Small intestine (tissue), 7 donors: ENCODE data around the gene RAD51B. TPM values are rescaled to one million over a fixed set of nuclear protein-coding genes. Genes with fewer than 3 reads are reported as not detected.

Source experiments
- DNase-seq, 2 donors: peaks; one replicate each; pipeline versions ENCODE4 v3.0.0 to v3.0.0-alpha.2; 2013
- FAIRE-seq: peaks from 2 replicates; lab custom pipeline; 2012; peaks lifted over from hg19 to GRCh38; lab: Jason Lieb, UNC
- H3K27ac ChIP-seq, 3 donors: one replicate each; pipeline ENCODE4 v1.5.1; 2013; ENCODE audit warnings: low read length in 2 of 3, mild to moderate bottlenecking in 2 of 3, control low read depth in 1 of 3, inconsistent platforms in 1 of 3, low read depth in 1 of 3, moderate library complexity in 1 of 3
- H3K27me3 ChIP-seq, 3 donors: one replicate each; pipeline ENCODE4 v1.6.1; 2013; ENCODE audit warnings: low read length in 3 of 3, inconsistent platforms in 1 of 3; ENCODE audit not compliant: control insufficient read depth in 3 of 3, insufficient read depth in 3 of 3
- H3K36me3 ChIP-seq, 3 donors: one replicate each; pipeline ENCODE4 v1.6.1; 2013; ENCODE audit warnings: low read length in 3 of 3, inconsistent platforms in 1 of 3, low read depth in 1 of 3, mild to moderate bottlenecking in 1 of 3, moderate library complexity in 1 of 3; ENCODE audit not compliant: control insufficient read depth in 3 of 3, insufficient read depth in 2 of 3
- H3K4me1 ChIP-seq, 3 donors: one replicate each; pipeline ENCODE4 v1.6.1; 2013; ENCODE audit warnings: low read length in 2 of 3, inconsistent platforms in 1 of 3, low read depth in 1 of 3, mild to moderate bottlenecking in 1 of 3, moderate library complexity in 1 of 3; ENCODE audit not compliant: control insufficient read depth in 3 of 3, insufficient read depth in 2 of 3
- H3K4me3 ChIP-seq, 3 donors: one replicate each; pipeline ENCODE4 v1.5.1; 2013; ENCODE audit warnings: low read length in 3 of 3, control low read depth in 1 of 3, inconsistent platforms in 1 of 3, low read depth in 1 of 3, mild to moderate bottlenecking in 1 of 3, moderate library complexity in 1 of 3
- H3K9me3 ChIP-seq, 2 donors: one replicate each; pipeline ENCODE4 v1.6.1; 2013; ENCODE audit warnings: low read depth in 1 of 2, low read length in 1 of 2; ENCODE audit not compliant: control insufficient read depth in 2 of 2, insufficient read depth in 1 of 2
- WGBS, 3 donors: extraction: QIAGEN DNeasy Blood & Tissue Kit; methylation state at CpG; one replicate each; pipeline ENCODE4 v1.1.7; 2013; 5-methylcytosine and 5-hydroxymethylcytosine counted together
- polyA plus RNA-seq, 4 donors: library from polyadenylated mRNA; stranded (reverse) in 3 of 4; unstranded in 1 of 4; fragments of 200-250 nt in 3 of 4; fragments of 120-200 nt in 1 of 4; gene quantifications; one replicate each; pipeline versions ENCODE4 v1.2.1 to v1.2.3, GENCODE V29; 2013
- donor health status: healthy with polysubstance abuse.
- donor health status: control.
- donor health status: control.
- donor health status: Bipolar disorder and iron deficiency.
- donor health status: healthy.

RAD51B gene
- polyA plus RNA-seq, 4 donors: 1.1 to 9.0 (median 4.1) TPM

DNA sequence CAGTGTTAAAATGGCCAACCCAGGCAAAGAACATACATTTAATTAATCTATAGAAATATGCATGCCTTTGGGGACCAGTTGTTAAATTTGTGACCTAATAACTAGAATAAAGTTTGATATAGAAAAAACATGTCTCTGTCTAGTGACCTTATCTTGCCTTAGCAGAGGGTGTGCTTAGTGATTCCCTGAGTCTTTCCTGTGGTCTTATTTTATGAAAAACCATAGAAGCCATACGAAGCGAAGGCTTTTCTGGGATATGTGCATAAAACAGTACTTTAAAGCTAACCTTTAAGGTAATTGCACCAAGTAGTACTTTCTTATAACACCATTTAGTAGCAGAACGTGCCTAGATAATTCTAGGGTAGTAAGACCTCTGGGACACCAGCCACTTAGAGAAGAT, 593.9 kb downstream of the RAD51B start:
- FAIRE-seq: no peak

DNA sequence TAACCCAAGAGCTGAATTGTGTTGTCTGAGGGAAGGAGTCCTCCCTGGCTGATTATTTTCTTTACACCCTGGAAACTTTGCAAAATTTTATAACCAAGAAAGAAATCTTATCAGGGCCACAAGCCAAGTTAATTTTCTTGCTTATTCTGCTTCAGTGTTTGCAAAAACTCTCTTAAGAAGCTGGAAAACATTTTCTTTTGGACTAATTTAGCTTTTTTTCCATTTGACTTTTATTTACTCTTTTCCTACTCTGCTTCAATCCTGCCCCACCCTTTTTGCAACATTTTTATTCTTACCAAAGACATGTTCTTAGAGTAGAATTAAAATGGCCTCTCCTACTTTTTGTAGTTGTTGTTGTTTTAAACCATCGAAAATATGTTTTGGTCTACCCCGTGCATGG, 594.5 kb downstream of the RAD51B start:
- Histone ChIP-seq H3K9me3 (no peaks in the 10 kb centered on the region), H3K4me1 (peaks cover 0 to 17% (median 3%) of the 10 kb centered on the region in 3 donors), H3K27me3 (no peaks in the 10 kb centered on the region), H3K4me3 (no peak overlapping the region), H3K27ac (no peak overlapping the region), H3K36me3 (no peaks in the 10 kb centered on the region)
- 84 to 94% (median 89%) methylated on average over 2 of the region's 2 CpGs for WGBS, 3 donors
- DNase-seq: no peak
- no peak for FAIRE-seq

More for the DNA sequence above, 593.9 kb downstream of the RAD51B start:
- Histone ChIP-seq H3K36me3 (no peaks in the 10 kb centered on the region), H3K4me3 (no peak overlapping the region), H3K9me3 (no peaks in the 10 kb centered on the region), H3K4me1 (peaks cover 0 to 17% (median 3%) of the 10 kb centered on the region in 3 donors), H3K27ac (no peak overlapping the region), H3K27me3 (no peaks in the 10 kb centered on the region)
- no peak for DNase-seq
- WGBS, 3 donors: 95 to 98% (median 96%) methylated on average over 3 of the region's 3 CpGs

DNA sequence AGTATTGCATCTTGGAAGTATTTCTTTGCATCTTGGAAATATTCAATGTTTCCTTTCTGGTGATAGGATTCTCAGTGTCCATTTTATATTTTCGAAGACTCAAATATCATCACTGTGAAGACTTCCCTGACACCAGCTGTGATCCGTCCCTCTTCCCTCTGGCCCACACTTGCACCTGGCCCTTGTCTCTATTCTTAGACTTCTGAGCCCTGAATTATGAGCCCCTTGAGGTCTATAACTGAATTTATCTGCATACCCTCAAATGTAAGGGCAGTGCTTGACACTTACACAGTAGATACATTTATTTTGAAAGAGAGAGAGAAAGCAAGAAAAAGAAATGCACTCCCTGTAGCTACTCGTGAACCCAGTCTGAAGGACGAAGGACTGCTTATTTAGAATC, 596.6 kb downstream of the RAD51B start:
- FAIRE-seq (no peak), DNase-seq (no peak)
- Histone ChIP-seq H3K27ac (no peak overlapping the region), H3K9me3 (no peaks in the 10 kb centered on the region), H3K4me3 (no peak overlapping the region), H3K27me3 (no peaks in the 10 kb centered on the region), H3K4me1 (peaks cover 0 to 17% (median 3%) of the 10 kb centered on the region in 3 donors), H3K36me3 (no peaks in the 10 kb centered on the region)
- WGBS, 3 donors: 73 to 91% (median 80%) methylated on average over 4 of the region's 4 CpGs

DNA sequence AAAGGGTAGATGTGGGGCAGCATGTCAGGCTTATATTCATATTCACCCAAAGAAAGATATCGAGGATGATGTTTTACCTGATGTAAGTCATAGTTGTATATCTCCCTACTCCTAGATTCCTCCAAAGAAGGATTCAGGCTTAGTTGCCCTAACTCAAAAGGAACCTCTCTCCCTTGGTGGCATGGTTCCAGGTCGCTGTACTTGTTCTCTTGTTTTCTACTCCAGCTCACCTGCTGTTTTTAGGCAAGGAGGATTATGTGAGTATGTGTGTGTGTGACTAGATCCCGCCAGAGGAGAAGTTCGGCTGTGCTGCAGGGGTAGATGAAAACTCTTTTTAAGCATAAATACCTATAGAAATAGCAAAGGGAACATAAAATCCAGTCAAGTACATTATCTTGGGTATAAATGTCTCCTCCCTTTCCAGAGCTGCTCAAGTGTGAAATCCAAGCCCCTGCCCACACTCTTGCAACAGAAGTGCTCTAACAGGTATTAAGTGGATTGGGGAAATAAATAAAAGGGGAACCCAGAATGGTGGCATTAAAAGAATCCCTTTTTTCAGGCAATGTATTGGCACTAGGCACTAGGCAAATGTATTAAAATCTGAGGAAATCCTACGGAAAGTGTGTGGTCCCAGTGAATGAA, 597.6 kb downstream of the RAD51B start:
- Histone ChIP-seq H3K27ac (no peak overlapping the region), H3K4me1 (peaks cover 0 to 17% (median 3%) of the 10 kb centered on the region in 3 donors), H3K36me3 (no peaks in the 10 kb centered on the region), H3K4me3 (no peak overlapping the region), H3K27me3 (no peaks in the 10 kb centered on the region), H3K9me3 (no peaks in the 10 kb centered on the region)
- FAIRE-seq (no peak), DNase-seq (no peak)
- WGBS, 3 donors: 90 to 95% (median 94%) methylated on average over 5 of the region's 5 CpGs

DNA sequence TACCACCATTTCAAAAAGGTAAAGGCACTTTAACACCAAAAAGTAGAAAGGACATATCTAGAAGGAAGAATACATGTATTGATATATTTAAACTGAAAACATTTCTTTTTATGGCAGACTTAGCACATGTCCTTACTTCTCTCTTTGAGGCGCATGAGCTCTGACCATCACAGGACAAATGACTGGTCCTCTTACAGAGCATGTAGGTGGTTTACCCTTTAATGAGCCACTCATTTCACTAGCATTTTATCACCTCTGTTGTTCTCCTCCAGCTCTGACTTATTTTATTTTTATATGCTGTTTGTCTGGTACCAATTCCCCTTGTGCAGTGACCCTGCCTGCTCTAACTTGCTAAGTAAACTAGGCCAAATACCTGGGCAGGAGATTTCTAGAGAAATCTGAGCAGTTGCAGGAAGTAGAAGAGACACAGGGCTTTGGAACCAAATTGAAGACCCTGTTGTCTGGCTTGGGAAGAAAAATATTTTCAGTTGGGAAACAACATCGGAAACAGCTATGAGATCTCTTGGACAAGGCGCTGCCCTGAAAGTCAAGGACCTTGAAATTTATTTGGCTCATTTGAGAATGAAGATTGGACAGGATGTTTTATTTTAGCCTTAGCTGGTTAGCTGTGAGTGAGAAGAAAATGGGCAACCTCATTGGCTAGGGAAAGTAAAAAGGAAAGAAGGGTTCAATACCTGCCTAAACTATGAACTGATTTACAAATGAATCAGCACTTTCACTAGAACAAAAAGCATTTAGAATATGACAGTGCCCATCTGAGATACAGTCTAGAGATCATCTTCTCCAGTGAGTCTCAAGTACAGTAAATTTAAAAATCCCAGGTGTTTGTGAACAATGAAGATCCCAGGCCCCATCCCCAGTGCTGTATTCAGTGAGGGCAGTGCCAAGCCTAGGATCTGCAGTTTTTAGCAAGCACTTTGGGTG, 598.9 kb downstream of the RAD51B start:
- FAIRE-seq (no peak), DNase-seq (no peak)
- WGBS, 3 donors: 80 to 97% (median 96%) methylated on average over 3 of the region's 3 CpGs
- H3K4me3 ChIP-seq: no peak overlapping the region
- no peaks in the 10 kb centered on the region for H3K36me3 ChIP-seq
- H3K27me3 ChIP-seq: no peaks in the 10 kb centered on the region
- no peaks in the 10 kb centered on the region for H3K9me3 ChIP-seq
- no peak overlapping the region for H3K27ac ChIP-seq
- peaks cover 0 to 14% (median 3%) of the 10 kb centered on the region in 3 donors for H3K4me1 ChIP-seq

DNA sequence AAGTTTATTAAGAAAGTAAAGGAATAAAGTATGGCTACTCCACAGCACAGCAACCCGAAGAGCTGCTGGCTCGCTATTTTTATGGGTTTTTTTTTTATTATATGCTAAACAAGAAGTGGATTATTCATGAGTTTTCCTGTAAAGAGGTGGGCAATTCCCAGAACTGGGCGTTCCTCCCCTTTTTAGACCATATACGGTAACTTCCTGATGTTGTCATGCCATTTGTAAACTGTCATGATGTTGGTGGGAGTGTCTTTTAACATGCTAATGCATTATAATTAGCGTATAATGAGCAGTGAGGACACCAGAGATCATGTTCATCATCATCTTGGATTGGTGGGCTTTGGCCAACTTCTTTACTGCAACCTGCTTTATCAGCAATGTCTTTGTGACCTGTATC, 600.8 kb downstream of the RAD51B start:
- DNase-seq (no peak), FAIRE-seq (no peak)
- Histone ChIP-seq H3K4me1 (peaks cover 0 to 2% (median 0%) of the 10 kb centered on the region in 3 donors), H3K27ac (no peak overlapping the region), H3K4me3 (no peak overlapping the region), H3K27me3 (no peaks in the 10 kb centered on the region), H3K9me3 (no peaks in the 10 kb centered on the region), H3K36me3 (no peaks in the 10 kb centered on the region)
- 68 to 86% (median 76%) methylated on average over 5 of the region's 5 CpGs for WGBS, 3 donors

DNA sequence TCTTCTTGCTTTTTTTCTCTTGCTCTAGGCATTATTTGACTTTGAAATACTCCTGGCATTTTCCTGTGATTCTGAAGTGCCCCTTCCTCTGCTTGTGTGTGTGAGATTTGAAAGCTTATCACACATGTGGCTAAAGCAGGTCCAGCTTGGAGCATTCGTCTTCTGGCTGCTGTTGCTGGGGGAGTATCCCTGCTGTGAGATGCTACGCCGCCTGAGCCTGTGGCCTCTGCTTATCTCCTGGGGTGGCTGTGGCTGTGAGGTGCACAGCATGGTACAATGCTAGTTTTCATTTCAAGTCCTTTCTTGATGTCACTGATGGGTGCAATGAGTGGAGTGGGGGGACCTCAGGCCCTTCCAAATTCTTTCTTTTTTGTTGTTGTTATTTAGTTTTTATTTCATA, 601.5 kb downstream of the RAD51B start:
- Histone ChIP-seq H3K27ac (no peak overlapping the region), H3K4me1 (no peaks in the 10 kb centered on the region), H3K4me3 (no peak overlapping the region), H3K36me3 (no peaks in the 10 kb centered on the region), H3K9me3 (no peaks in the 10 kb centered on the region), H3K27me3 (no peaks in the 10 kb centered on the region)
- DNase-seq (no peak), FAIRE-seq (no peak)
- WGBS, 3 donors: 81 to 98% (median 92%) methylated on average over 3 of the region's 3 CpGs

DNA sequence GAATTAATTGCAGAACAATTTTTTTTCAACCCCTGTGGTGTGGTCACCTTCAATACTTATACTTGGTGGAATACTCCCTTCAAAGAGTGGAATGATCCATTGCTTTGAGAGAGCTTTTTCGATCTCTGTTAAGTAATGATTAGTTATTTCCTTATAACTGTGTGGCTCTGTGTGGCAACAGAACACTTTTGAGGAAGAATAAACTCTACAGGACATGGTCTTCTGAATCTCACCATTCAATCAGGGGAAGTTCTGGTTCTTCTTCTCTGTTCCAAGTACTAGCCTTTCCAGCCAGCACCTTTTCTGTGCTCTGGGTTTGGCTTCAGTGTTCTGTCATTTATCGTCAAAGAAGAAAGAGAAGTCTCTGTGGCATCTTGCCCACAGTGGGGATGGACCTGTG, 604.1 kb downstream of the RAD51B start:
- Histone ChIP-seq H3K4me1 (peaks cover 0 to 2% (median 0%) of the 10 kb centered on the region in 3 donors), H3K9me3 (peaks cover 0 to 5% of the 10 kb centered on the region in 2 donors), H3K36me3 (no peaks in the 10 kb centered on the region), H3K27ac (no peak overlapping the region), H3K27me3 (no peaks in the 10 kb centered on the region), H3K4me3 (no peak overlapping the region)
- WGBS, 3 donors: 79 to 93% (median 88%) methylated on average over 2 of the region's 2 CpGs
- FAIRE-seq (no peak), DNase-seq (no peak)
